Measurements from ENCODE around the gene ATRNL1.

Gene ATRNL1

GRCh38 chr10:115915429-115915828, 822.3 kb downstream of the ATRNL1 start:
- no peak for DNase-seq

GRCh38 chr10:115918812-115919211, 825.6 kb downstream of the ATRNL1 start:
- no peak for DNase-seq

GRCh38 chr10:115921795-115922194, 828.6 kb downstream of the ATRNL1 start:
- no peak for DNase-seq

GRCh38 chr10:115931309-115931708, 838.1 kb downstream of the ATRNL1 start:
- DNase-seq, result no peak

GRCh38 chr10:115932099-115932498, 838.9 kb downstream of the ATRNL1 start:
- DNase-seq, result no peak

GRCh38 chr10:115933098-115933497, 839.9 kb downstream of the ATRNL1 start:
- no peak for DNase-seq

GRCh38 chr10:115935731-115936130, 842.6 kb downstream of the ATRNL1 start:
- DNase-seq, result no peak

- no peak for DNase-seq
These were observed 844.0 kb downstream of the ATRNL1 start for GRCh38 chr10:115936926-115937767.

GRCh38 chr10:115937768-115938056, 844.5 kb downstream of the ATRNL1 start:
- DNase-seq, result no peak

- DNase-seq, result no peak
These were observed 846.1 kb downstream of the ATRNL1 start for GRCh38 chr10:115939101-115939854.

- DNase-seq, result no peak
These were observed 848.2 kb downstream of the ATRNL1 start for GRCh38 chr10:115941361-115941771.

- no peak for DNase-seq
These were observed 848.9 kb downstream of the ATRNL1 start for GRCh38 chr10:115942101-115942500.

GRCh38 chr10:115944538-115944937, 851.4 kb downstream of the ATRNL1 start:
- no peak for DNase-seq

- no peak for DNase-seq
These were observed 852.7 kb downstream of the ATRNL1 start for GRCh38 chr10:115945701-115946445.

- DNase-seq, result no peak
These were observed 853.9 kb downstream of the ATRNL1 start for GRCh38 chr10:115947104-115947503.

- DNase-seq, result no peak
These were observed 855.3 kb downstream of the ATRNL1 start for GRCh38 chr10:115948465-115948864.

GRCh38 chr10:115949282-115949844, 856.2 kb downstream of the ATRNL1 start:
- DNase-seq, result no peak

GRCh38 chr10:115950320-115950719, 857.2 kb downstream of the ATRNL1 start:
- no peak for DNase-seq

- no peak for DNase-seq
These were observed 858.1 kb downstream of the ATRNL1 start for GRCh38 chr10:115951242-115951641.

- DNase-seq, result no peak
These were observed 860.1 kb downstream of the ATRNL1 start for GRCh38 chr10:115953281-115953680.

GRCh38 chr10:115953968-115954367, 860.8 kb downstream of the ATRNL1 start:
- no peak for DNase-seq

GRCh38 chr10:115956225-115957011, 863.3 kb downstream of the ATRNL1 start:
- DNase-seq, result no peak
